GM18511 (cell line): ENCODE data around the gene IMPDH2.

Experiments used
- ATAC-seq: cut with Tn5 transposase; IDR thresholded peaks from one replicate; pipeline ENCODE4 v1.9.1; 2021; ENCODE audit warnings: mild to moderate bottlenecking, moderate library complexity; ENCODE audit not compliant: unreplicated experiment

The IMPDH2 gene

GRCh38 chr3:48984663-48985062 is 44.5 kb downstream of the IMPDH2 start:
- no peak for ATAC-seq

DNA sequence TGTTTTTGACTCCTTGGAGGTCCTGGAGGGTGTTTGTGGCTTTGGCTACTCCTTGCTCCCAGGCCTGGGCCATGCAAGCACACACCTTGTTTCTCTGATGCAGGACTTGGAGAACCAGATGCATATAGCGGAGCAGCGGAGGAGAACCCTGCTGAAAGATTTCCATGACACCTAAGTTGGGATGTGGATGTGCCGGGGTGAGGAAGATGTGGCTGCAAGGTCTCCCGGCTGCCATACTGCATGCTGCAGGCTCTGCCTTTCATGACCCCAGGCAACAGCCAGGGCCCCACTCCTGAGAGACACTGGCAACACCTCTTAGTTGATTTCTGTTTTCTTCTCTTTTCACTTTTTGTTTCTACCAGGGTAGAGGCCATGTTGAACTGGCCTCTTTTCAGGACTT is 46.1 kb downstream of the IMPDH2 start:
- no peak for ATAC-seq

DNA sequence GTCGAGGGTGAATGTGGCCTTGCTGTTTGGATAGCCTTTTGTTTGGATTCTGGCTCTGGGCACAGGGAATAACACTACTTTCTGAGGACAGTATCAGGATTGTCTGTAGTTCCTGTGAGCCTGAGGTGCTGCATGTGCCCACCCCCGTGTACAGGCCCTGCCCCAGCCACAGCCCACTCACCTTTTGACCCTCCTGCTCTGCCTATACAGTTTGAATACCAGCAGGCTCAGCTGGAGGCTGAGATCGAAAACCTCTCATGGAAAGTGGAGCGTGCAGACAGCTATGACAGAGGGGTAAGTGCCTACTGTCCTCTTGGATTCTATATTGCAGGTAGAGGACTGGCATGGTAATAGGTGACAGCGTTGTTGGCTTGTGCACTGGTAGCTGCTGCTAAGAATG is 46.5 kb downstream of the IMPDH2 start:
- no peak for ATAC-seq

- no peak for ATAC-seq
Observed at GRCh38 chr3:48982016-48982415, 47.2 kb downstream of the IMPDH2 start.

DNA sequence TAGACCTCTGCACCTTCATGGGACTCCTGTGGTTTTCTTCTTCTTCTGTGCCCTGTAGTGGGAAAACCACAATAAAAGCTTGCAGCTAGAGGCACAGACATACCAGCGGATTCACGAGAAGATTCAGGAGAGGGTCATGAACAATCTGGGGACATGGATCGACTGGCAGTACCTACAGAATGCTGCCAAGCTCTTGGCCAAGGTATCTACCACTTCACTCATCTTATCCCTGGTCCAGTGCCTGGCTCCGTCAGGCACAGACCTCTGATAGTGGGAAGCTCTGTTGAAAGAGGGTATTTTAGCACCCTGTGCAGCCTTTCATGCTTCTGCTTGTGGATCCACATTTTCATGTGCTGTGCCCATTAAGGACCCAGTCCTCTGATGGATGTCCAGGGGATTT is 48.9 kb downstream of the IMPDH2 start:
- ATAC-seq: no peak

DNA sequence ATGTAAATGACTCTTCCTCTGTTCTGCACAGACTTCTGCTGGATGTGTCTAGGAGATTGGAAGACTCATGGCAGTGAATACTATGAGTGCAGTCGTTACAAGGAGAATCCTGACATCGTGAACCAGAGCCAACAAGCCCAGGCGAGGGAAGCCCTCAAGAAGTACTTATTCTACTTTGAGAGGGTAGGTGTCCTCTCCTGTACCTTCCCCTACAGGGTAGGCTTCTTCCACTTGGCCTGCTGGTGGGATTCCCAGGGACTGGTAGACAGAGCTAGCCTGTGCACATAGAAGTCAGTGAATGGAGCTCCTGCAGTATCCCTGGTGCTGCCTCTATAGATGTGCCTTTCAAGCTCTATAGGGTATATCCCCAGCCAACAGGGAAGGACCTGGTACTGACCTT is 49.7 kb downstream of the IMPDH2 start:
- no peak for ATAC-seq
